ENCODE measurements around the gene PALM. TPM values are rescaled to one million over a fixed set of nuclear protein-coding genes. Genes with fewer than 3 reads are reported as not detected.

PALM gene
- total and polyA plus RNA-seq, 10 of the 15 experiments (the other 5 are each of a cell fraction or from before 2014, with no cell fraction given), result 0.09 to 0.95 (median 0.23) TPM; not detected in 2

DNA sequence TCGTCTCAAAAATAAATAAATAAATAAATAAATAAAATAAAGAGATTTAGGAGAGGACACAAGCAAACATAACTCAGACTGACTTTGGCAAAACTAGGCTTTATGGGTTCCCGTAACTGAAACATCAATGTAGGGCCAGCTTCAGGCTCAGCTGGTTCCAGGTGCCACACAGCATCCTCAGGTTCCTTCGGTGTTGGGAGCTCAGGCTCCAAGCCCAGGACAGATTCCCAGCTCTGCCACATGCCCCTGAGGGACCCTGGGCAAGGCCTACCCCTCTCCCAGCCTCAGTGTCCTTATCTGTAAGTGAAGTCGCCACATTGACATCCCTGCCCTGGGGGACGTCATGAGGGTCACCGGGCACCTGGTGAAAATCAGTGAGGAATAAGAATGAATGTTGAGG lies 60.9 kb downstream of the PALM start:
- Histone ChIP-seq H3K9ac (ENCODE audit: control insufficient read depth, insufficient read depth, low read length) (no peak overlapping the region), H3K4me2 (ENCODE audit: control insufficient read depth, insufficient read depth) (no peak overlapping the region), H2AFZ (ENCODE audit: control insufficient read depth, low read depth, low read length) (no peak overlapping the region), H4K20me1 (ENCODE audit: control insufficient read depth, insufficient read depth) (no peaks in the 10 kb centered on the region), H3K4me1 (ENCODE audit: control insufficient read depth, insufficient read depth, low read length) (no peaks in the 10 kb centered on the region), H3K9me3 (replicated peaks; ENCODE audit: control insufficient read depth, insufficient read depth, low read length) (no peaks in the 10 kb centered on the region), H3K4me3 (no peak overlapping the region), H3K36me3 (ENCODE audit: control insufficient read depth in 2 of 2, insufficient read depth in 2 of 2, low read length in 1 of 2) (no peaks in the 10 kb centered on the region), H3K27ac (ENCODE audit: control insufficient read depth, insufficient read depth) (no peak overlapping the region), H3K27me3 (replicated peaks in 1 of 2; ENCODE audit: control insufficient read depth in 2 of 2, insufficient read depth in 2 of 2, low read length in 1 of 2) (no peaks in the 10 kb centered on the region), H3K79me2 (ENCODE audit: control insufficient read depth, insufficient read depth, low read length) (no peaks in the 10 kb centered on the region)
- WGBS (ENCODE audit: insufficient coverage, insufficient replicate concordance, low lambda C conversion rate, missing lambda C conversion rate), result 18% methylated on average over 6 of the region's 6 CpGs
- SMC1A ChIA-PET (ENCODE audit: uncharacterized antibody, unreplicated experiment), result interaction anchor here (1.9 kb wide), 1 partner anchor 94 kb away, joined by 6 read pairs; no protein-coding TSS in a partner anchor
- BruUV-seq (replicated peaks), result no TSS peak
- intact Hi-C loops (cut with micrococcal nuclease; ENCODE audit: unreplicated experiment) (loop anchor here (1.0 to 2.0 kb wide), 2 partner anchors 93 to 152 kb away; no protein-coding TSS in a partner anchor), in situ Hi-C loops (cut with MboI) (loop anchor here (5.0 kb wide), 2 partner anchors 153 to 218 kb away; no protein-coding TSS in a partner anchor)
- TF ChIP-seq, protein P1, sequence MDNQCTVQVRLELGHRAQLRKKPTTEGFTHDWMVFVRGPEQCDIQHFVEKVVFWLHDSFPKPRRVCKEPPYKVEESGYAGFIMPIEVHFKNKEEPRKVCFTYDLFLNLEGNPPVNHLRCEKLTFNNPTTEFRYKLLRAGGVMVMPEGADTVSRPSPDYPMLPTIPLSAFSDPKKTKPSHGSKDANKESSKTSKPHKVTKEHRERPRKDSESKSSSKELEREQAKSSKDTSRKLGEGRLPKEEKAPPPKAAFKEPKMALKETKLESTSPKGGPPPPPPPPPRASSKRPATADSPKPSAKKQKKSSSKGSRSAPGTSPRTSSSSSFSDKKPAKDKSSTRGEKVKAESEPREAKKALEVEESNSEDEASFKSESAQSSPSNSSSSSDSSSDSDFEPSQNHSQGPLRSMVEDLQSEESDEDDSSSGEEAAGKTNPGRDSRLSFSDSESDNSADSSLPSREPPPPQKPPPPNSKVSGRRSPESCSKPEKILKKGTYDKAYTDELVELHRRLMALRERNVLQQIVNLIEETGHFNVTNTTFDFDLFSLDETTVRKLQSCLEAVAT (IDR thresholded peaks at IDR 0.05), result no peak
- TF ChIP-seq KAT2A (conservative IDR thresholded peaks at IDR 0.05; ENCODE audit: control insufficient read depth, low read depth, low read length) (no peak), SMAD1 (IDR thresholded peaks at IDR 0.05; ENCODE audit: low read depth, partially characterized antibody) (no peak), SMARCA5 (IDR thresholded peaks at IDR 0.05) (no peak), RBBP5 (conservative IDR thresholded peaks at IDR 0.05) (no peak), HDAC6 (IDR thresholded peaks at IDR 0.05; ENCODE audit: unreplicated experiment) (no peak), RB1 (IDR thresholded peaks at IDR 0.05; ENCODE audit: borderline replicate concordance) (no peak)
- TF ChIP-seq, protein P2, sequence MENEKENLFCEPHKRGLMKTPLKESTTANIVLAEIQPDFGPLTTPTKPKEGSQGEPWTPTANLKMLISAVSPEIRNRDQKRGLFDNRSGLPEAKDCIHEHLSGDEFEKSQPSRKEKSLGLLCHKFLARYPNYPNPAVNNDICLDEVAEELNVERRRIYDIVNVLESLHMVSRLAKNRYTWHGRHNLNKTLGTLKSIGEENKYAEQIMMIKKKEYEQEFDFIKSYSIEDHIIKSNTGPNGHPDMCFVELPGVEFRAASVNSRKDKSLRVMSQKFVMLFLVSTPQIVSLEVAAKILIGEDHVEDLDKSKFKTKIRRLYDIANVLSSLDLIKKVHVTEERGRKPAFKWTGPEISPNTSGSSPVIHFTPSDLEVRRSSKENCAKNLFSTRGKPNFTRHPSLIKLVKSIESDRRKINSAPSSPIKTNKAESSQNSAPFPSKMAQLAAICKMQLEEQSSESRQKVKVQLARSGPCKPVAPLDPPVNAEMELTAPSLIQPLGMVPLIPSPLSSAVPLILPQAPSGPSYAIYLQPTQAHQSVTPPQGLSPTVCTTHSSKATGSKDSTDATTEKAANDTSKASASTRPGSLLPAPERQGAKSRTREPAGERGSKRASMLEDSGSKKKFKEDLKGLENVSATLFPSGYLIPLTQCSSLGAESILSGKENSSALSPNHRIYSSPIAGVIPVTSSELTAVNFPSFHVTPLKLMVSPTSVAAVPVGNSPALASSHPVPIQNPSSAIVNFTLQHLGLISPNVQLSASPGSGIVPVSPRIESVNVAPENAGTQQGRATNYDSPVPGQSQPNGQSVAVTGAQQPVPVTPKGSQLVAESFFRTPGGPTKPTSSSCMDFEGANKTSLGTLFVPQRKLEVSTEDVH (IDR thresholded peaks at IDR 0.05; ENCODE audit: low read depth, partially characterized antibody), result no peak
- TF ChIP-seq, protein P3, sequence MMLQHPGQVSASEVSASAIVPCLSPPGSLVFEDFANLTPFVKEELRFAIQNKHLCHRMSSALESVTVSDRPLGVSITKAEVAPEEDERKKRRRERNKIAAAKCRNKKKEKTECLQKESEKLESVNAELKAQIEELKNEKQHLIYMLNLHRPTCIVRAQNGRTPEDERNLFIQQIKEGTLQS (IDR thresholded peaks at IDR 0.05; ENCODE audit: borderline replicate concordance, extremely low read depth, low read depth, low read length), result no peak
- TF ChIP-seq, protein P4, sequence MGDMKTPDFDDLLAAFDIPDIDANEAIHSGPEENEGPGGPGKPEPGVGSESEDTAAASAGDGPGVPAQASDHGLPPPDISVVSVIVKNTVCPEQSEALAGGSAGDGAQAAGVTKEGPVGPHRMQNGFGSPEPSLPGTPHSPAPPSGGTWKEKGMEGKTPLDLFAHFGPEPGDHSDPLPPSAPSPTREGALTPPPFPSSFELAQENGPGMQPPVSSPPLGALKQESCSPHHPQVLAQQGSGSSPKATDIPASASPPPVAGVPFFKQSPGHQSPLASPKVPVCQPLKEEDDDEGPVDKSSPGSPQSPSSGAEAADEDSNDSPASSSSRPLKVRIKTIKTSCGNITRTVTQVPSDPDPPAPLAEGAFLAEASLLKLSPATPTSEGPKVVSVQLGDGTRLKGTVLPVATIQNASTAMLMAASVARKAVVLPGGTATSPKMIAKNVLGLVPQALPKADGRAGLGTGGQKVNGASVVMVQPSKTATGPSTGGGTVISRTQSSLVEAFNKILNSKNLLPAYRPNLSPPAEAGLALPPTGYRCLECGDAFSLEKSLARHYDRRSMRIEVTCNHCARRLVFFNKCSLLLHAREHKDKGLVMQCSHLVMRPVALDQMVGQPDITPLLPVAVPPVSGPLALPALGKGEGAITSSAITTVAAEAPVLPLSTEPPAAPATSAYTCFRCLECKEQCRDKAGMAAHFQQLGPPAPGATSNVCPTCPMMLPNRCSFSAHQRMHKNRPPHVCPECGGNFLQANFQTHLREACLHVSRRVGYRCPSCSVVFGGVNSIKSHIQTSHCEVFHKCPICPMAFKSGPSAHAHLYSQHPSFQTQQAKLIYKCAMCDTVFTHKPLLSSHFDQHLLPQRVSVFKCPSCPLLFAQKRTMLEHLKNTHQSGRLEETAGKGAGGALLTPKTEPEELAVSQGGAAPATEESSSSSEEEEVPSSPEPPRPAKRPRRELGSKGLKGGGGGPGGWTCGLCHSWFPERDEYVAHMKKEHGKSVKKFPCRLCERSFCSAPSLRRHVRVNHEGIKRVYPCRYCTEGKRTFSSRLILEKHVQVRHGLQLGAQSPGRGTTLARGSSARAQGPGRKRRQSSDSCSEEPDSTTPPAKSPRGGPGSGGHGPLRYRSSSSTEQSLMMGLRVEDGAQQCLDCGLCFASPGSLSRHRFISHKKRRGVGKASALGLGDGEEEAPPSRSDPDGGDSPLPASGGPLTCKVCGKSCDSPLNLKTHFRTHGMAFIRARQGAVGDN (IDR thresholded peaks at IDR 0.05), result no peak
- POLR2A ChIA-PET, result interaction anchor here (0.6 to 0.7 kb wide), 2 partner anchors 215 to 497 kb away, joined by 3 read pairs; no protein-coding TSS in a partner anchor
- CTCF ChIA-PET, result interaction anchor here (0.5 to 2.4 kb wide), 9 partner anchors 9 to 309 kb away, joined by 3 to 14 read pairs (median 4); partner anchors contain the start of gene WDR18
- DNase-seq (ENCODE audit: low read depth, low spot score), result no peak
- no peak for FAIRE-seq
- no peak for ATAC-seq
- RAD21 ChIA-PET (ENCODE audit: unreplicated experiment), result interaction anchor here (1.2 to 2.7 kb wide), 4 partner anchors 87 to 215 kb away, joined by 3 to 11 read pairs (median 7); partner anchors contain the start of gene WDR18
